Right renal cortex interstitium (tissue), 3 donors: Measurements from ENCODE around the gene PIGL. TPM values are rescaled to one million over a fixed set of nuclear protein-coding genes. Genes with fewer than 3 reads are reported as not detected.
"Not testable (repeated sequence)": the region's sequence is repeated elsewhere in the genome, so short reads cannot be mapped to it uniquely, and the experiment has no call there.

ENCODE experiments used
- DNase-seq, 3 donors: peaks; one replicate each; pipeline ENCODE4 v3.0.0-alpha.2; 2013; ENCODE audit warnings: low read depth in 3 of 3, low spot score in 2 of 3
- polyA plus RNA-seq, 3 donors: library from polyadenylated mRNA; unstranded; fragments of 120-200 nt; gene quantifications; one replicate each; pipeline ENCODE4 v1.2.1, GENCODE V29; 2013; ENCODE audit not compliant: insufficient read length in 3 of 3

The PIGL gene
- polyA plus RNA-seq, 3 donors = 21.7 to 24.7 (median 22.2) TPM

GRCh38 chr17:16216341-16217001 is 539 bp upstream of the PIGL start:
- not testable (repeated sequence) for DNase-seq

GRCh38 chr17:16222406-16222805 is 5.4 kb downstream of the PIGL start:
- no peak for DNase-seq

GRCh38 chr17:16229912-16230561 is 13.0 kb downstream of the PIGL start:
- DNase-seq = not testable (repeated sequence)

- no peak for DNase-seq
Observed at GRCh38 chr17:16232391-16232790, 15.4 kb downstream of the PIGL start.

- DNase-seq = no peak
Observed at GRCh38 chr17:16239931-16240330, 22.9 kb downstream of the PIGL start.

GRCh38 chr17:16241906-16242399 is 24.9 kb downstream of the PIGL start:
- DNase-seq = no peak

GRCh38 chr17:16243385-16243784 is 26.4 kb downstream of the PIGL start:
- DNase-seq = no peak

GRCh38 chr17:16243801-16244567 is 27.0 kb downstream of the PIGL start:
- DNase-seq = no peak

- no peak for DNase-seq
Observed at GRCh38 chr17:16247586-16247984, 30.6 kb downstream of the PIGL start.

- DNase-seq = no peak
Observed at GRCh38 chr17:16250635-16251034, 33.6 kb downstream of the PIGL start.

GRCh38 chr17:16251043-16251442 is 34.0 kb downstream of the PIGL start:
- no peak for DNase-seq

GRCh38 chr17:16251556-16251955 is 34.5 kb downstream of the PIGL start:
- no peak for DNase-seq

GRCh38 chr17:16254773-16255400 is 37.9 kb downstream of the PIGL start:
- no peak for DNase-seq

- peak in 1 of 3 donors; percentile 7 for DNase-seq
Observed at GRCh38 chr17:16255481-16255921, 38.5 kb downstream of the PIGL start.

GRCh38 chr17:16258901-16259300 is 41.9 kb downstream of the PIGL start:
- DNase-seq = no peak

- no peak for DNase-seq
Observed at GRCh38 chr17:16259926-16260325, 42.9 kb downstream of the PIGL start.

- no peak for DNase-seq
Observed at GRCh38 chr17:16261049-16261448, 44.0 kb downstream of the PIGL start.

- DNase-seq = no peak
Observed at GRCh38 chr17:16262201-16262600, 45.2 kb downstream of the PIGL start.

- no peak for DNase-seq
Observed at GRCh38 chr17:16267174-16267573, 50.2 kb downstream of the PIGL start.

GRCh38 chr17:16269658-16270057 is 52.6 kb downstream of the PIGL start:
- no peak for DNase-seq
